Astrocyte (in vitro differentiated cells and primary cell): ENCODE data around the gene NAV2.

Experiments used
- EZH2 ChIP-seq: IDR thresholded peaks from 2 replicates; pipeline ENCODE4 v1.6.1; 2012; ENCODE audit warnings: mild to moderate bottlenecking, low read length, inconsistent platforms; ENCODE audit not compliant: insufficient read depth
- TF ChIP-seq, protein P1 (sequence below): IDR thresholded peaks from 2 replicates; pipeline ENCODE4 v1.5.1; 2011; ENCODE audit warnings: low read depth, mild to moderate bottlenecking, inconsistent platforms, low read length, moderate library complexity; ENCODE audit not compliant: insufficient read depth

DNA sequence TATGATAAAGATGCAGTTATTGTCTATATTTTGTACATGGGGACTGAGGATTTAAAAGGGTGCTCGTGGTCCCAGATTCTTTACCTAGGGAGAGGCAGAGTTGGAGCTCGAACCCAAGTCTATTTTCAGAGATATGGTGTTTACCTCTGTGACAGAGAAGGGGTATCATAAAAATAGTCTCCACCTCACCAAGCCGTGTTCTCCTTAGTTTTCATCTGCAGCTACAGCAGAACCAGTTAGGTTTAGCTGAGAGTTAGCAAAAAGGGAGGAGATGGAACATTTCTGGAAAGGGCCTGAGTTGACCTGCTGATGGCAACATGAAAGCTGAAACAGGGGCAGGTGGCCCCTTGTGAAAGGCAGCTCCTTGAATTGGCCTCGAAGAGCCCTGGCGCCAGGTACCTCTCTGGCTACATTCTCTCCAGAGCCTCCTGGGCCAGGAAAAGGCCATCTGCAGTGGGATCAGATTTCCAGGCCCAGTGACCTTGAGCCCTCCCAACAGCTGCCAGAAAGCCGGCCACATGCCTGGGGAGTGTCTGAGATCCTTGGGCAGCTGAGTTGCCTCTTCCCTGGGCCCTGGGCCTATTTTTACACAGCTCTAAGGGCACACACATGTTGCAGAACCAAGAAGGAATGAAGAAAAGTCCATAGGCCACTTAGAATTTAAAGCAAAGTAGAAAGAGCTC lies 136.6 kb downstream of the NAV2 start:
- TF ChIP-seq, protein P1, sequence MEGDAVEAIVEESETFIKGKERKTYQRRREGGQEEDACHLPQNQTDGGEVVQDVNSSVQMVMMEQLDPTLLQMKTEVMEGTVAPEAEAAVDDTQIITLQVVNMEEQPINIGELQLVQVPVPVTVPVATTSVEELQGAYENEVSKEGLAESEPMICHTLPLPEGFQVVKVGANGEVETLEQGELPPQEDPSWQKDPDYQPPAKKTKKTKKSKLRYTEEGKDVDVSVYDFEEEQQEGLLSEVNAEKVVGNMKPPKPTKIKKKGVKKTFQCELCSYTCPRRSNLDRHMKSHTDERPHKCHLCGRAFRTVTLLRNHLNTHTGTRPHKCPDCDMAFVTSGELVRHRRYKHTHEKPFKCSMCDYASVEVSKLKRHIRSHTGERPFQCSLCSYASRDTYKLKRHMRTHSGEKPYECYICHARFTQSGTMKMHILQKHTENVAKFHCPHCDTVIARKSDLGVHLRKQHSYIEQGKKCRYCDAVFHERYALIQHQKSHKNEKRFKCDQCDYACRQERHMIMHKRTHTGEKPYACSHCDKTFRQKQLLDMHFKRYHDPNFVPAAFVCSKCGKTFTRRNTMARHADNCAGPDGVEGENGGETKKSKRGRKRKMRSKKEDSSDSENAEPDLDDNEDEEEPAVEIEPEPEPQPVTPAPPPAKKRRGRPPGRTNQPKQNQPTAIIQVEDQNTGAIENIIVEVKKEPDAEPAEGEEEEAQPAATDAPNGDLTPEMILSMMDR, result no peak
- TF ChIP-seq EZH2, result no peak
